Measurements from ENCODE around the gene MINK1. TPM values are rescaled to one million over a fixed set of nuclear protein-coding genes. Genes with fewer than 3 reads are reported as not detected.

MINK1 gene
- total RNA-seq, 1 donor = 38.4 TPM

- H3K4me3 ChIP-seq (ENCODE audit: low read depth, low read length) = peak overlapping the region; percentile 94
- no peak for DNase-seq (ENCODE audit: low read depth)
- TF ChIP-seq, protein P1, sequence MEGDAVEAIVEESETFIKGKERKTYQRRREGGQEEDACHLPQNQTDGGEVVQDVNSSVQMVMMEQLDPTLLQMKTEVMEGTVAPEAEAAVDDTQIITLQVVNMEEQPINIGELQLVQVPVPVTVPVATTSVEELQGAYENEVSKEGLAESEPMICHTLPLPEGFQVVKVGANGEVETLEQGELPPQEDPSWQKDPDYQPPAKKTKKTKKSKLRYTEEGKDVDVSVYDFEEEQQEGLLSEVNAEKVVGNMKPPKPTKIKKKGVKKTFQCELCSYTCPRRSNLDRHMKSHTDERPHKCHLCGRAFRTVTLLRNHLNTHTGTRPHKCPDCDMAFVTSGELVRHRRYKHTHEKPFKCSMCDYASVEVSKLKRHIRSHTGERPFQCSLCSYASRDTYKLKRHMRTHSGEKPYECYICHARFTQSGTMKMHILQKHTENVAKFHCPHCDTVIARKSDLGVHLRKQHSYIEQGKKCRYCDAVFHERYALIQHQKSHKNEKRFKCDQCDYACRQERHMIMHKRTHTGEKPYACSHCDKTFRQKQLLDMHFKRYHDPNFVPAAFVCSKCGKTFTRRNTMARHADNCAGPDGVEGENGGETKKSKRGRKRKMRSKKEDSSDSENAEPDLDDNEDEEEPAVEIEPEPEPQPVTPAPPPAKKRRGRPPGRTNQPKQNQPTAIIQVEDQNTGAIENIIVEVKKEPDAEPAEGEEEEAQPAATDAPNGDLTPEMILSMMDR (IDR thresholded peaks at IDR 0.05; ENCODE audit: insufficient read depth, low read length) = no peak
Measured at GRCh38 chr17:4939546-4939795, 106.3 kb downstream of the MINK1 start.

- peak; percentile 100 for DNase-seq (ENCODE audit: low read depth)
- TF ChIP-seq, protein P1 (IDR thresholded peaks at IDR 0.05; ENCODE audit: insufficient read depth, low read length) = no peak
- peak within 1 kb of the TSS; percentile 94 for H3K4me3 ChIP-seq (ENCODE audit: low read depth, low read length)
Measured at GRCh38 chr17:4939796-4940554, 106.8 kb downstream of the MINK1 start, which contains the start of the genes RNF167 and SLC25A11. Gene RNF167, plus strand, starts transcription at chr17:4940268. Its CDS starts 642 bp downstream, at chr17:4940910. Gene SLC25A11, minus strand, starts transcription at chr17:4940046. Its CDS starts 136 bp downstream, at chr17:4939910.

DNA sequence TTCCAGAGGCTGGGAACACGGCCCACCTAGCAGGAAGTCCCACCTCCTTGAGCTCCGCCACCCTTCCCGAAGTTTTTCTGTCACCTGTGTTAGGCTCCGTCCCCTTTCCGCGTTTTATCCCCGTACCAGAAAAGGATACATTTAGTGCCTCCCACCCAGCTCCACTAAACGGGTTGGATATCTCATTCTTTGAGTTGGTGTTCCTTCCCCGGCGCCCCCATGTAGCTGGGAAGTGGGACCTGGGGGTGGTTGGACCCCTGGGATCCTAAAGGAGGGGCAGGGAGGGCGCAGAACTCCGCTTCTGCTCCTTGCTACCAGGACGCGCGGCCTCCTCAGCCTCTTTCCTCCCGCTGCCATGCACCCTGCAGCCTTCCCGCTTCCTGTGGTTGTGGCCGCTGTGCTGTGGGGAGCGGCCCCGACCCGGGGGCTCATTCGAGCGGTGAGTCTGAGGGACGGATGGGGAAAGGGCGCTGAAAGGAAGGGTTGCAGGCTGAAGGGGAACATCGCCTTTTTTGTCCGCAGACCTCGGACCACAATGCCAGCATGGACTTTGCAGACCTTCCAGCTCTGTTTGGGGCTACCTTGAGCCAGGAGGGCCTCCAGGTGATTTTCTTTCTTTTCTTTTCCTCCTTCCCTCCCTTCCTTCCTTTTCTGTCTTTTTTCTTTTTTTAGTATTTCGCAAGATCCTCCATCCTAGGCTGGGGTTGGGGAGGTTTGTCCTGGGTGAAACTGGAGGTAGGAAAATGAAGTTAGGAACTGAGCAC lies 107.6 kb downstream of the MINK1 start:
- TF ChIP-seq, protein P1 (IDR thresholded peaks at IDR 0.05; ENCODE audit: insufficient read depth, low read length) = no peak

DNA sequence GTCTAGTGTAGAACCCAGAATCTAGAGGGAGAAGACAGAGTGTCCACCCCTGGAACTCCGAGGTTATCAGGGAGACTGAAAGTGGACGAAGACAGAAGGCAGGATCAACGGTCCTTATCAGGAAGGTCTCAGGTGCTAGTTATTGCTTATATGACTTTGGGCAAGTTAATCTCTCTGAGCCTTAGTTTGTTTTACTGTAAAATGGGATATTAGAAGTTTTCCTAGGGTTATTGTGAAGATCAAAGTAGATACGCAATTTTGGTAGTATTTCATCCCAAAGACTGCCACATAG lies 108.1 kb downstream of the MINK1 start:
- TF ChIP-seq, protein P1 (IDR thresholded peaks at IDR 0.05; ENCODE audit: insufficient read depth, low read length) = no peak
- H3K4me3 ChIP-seq (ENCODE audit: low read depth, low read length) = peak overlapping the region; percentile 94
- no peak for DNase-seq (ENCODE audit: low read depth)

More for the DNA sequence above, 107.6 kb downstream of the MINK1 start:
- DNase-seq (ENCODE audit: low read depth) = no peak
- H3K4me3 ChIP-seq (ENCODE audit: low read depth, low read length) = peak overlapping the region; percentile 94

- H3K4me3 ChIP-seq (ENCODE audit: low read depth, low read length) = no peak overlapping the region
- DNase-seq (ENCODE audit: low read depth) = no peak
- TF ChIP-seq, protein P1 (IDR thresholded peaks at IDR 0.05; ENCODE audit: insufficient read depth, low read length) = no peak
Measured at GRCh38 chr17:4942760-4943508, 109.8 kb downstream of the MINK1 start.

DNA sequence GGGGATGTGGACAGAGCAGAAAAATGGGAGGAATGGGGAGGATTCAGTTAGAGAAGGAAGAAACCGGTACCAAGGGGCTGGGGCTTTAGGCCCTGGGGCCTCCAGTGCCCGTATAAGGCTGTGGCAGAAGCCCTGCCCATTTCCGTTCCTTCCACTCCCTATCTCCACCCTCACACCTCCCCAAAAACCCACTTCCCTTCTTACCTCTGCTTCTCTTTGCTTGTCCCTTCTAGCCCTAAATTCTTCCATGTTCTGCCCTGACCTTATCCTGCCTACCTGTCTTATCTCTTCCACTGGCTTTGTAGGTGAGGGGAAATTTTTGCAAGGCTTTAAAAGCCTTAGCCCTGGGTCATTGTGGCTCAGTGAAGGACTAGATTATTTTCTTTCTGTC lies 111.0 kb downstream of the MINK1 start:
- DNase-seq (ENCODE audit: low read depth) = no peak
- H3K4me3 ChIP-seq (ENCODE audit: low read depth, low read length) = no peak overlapping the region
- TF ChIP-seq, protein P1 (IDR thresholded peaks at IDR 0.05; ENCODE audit: insufficient read depth, low read length) = no peak
